CD14-positive monocyte (primary cell): ENCODE data around the gene SELENOM. TPM values are rescaled to one million over a fixed set of nuclear protein-coding genes. Genes with fewer than 3 reads are reported as not detected.
A peak's percentile ranks its signal among the peaks of the same experiment; 100 is the strongest.

Experiments
- DNase-seq, 3 donors: peaks; one replicate each; pipeline ENCODE4 v3.0.0-alpha.2; 2011 to 2022
- H2AFZ ChIP-seq: 2 replicates; pipeline ENCODE4 v1.6.0; 2012; ENCODE audit warnings: mild to moderate bottlenecking, low read depth, low read length, inconsistent platforms; ENCODE audit not compliant: insufficient read depth, poor library complexity, severe bottlenecking
- H3K27ac ChIP-seq, 2 donors: 1 replicate in 1 of 2; 2 replicates in 1 of 2; pipeline ENCODE4 v1.5.1; 2012 to 2013; ENCODE audit warnings: low read length in 2 of 2, control low read depth in 1 of 2, inconsistent platforms in 1 of 2, low read depth in 1 of 2, mild to moderate bottlenecking in 1 of 2
- H3K27me3 ChIP-seq, 2 donors: one replicate each; pipeline versions ENCODE4 v1.6.0 to v1.6.1; 2011 to 2013; ENCODE audit warnings: low read length in 2 of 2; ENCODE audit not compliant: control insufficient read depth in 2 of 2, insufficient read depth in 2 of 2
- H3K36me3 ChIP-seq, 2 donors: replicated peaks in 1 of 2; 1 replicate in 1 of 2; 2 replicates in 1 of 2; pipeline versions ENCODE4 v1.5.1 to v1.6.1; 2012 to 2013; ENCODE audit warnings: low read length in 2 of 2, control low read depth in 1 of 2, inconsistent platforms in 1 of 2, mild to moderate bottlenecking in 1 of 2; ENCODE audit not compliant: insufficient read depth in 2 of 2, control insufficient read depth in 1 of 2
- H3K4me1 ChIP-seq, 2 donors: 1 replicate in 1 of 2; 2 replicates in 1 of 2; pipeline versions ENCODE4 v1.5.1 to v1.6.1; 2012 to 2013; ENCODE audit warnings: low read length in 2 of 2, control low read depth in 1 of 2, inconsistent platforms in 1 of 2, mild to moderate bottlenecking in 1 of 2, moderate library complexity in 1 of 2; ENCODE audit not compliant: insufficient read depth in 2 of 2, control insufficient read depth in 1 of 2
- H3K4me2 ChIP-seq: replicated peaks from 2 replicates; pipeline ENCODE3; 2012; ENCODE audit warnings: low read length, moderate library complexity, mild to moderate bottlenecking; ENCODE audit not compliant: poor library complexity, severe bottlenecking; ENCODE audit errors: extremely low read depth
- H3K4me3 ChIP-seq, 3 experiments: fragments of 200-600 bp in 1 of 3; sonication (generic) in 1 of 3; replicated peaks in 1 of 3; 1 replicate in 2 of 3; 2 replicates in 1 of 3; pipeline ENCODE4 v1.5.1; 2011 to 2013; ENCODE audit warnings: low read length in 3 of 3, mild to moderate bottlenecking in 3 of 3, control low read depth in 2 of 3, low read depth in 2 of 3, inconsistent platforms in 1 of 3, moderate library complexity in 1 of 3
- H3K79me2 ChIP-seq: 2 replicates; pipeline ENCODE4 v1.6.0; 2012; ENCODE audit warnings: mild to moderate bottlenecking, control low read depth, inconsistent platforms, low read length, moderate library complexity; ENCODE audit not compliant: insufficient read depth
- H3K9ac ChIP-seq: 2 replicates; pipeline ENCODE4 v1.6.0; 2017; ENCODE audit warnings: low read length, mild to moderate bottlenecking; ENCODE audit not compliant: insufficient read depth, poor library complexity, severe bottlenecking
- H3K9me3 ChIP-seq, 2 donors: replicated peaks in 1 of 2; 1 replicate in 1 of 2; 2 replicates in 1 of 2; pipeline versions ENCODE4 v1.5.1 to v1.6.1; 2012 to 2013; ENCODE audit warnings: low read length in 2 of 2, control low read depth in 1 of 2; ENCODE audit not compliant: control insufficient read depth in 1 of 2, insufficient read depth in 1 of 2
- H4K20me1 ChIP-seq: 2 replicates; pipeline ENCODE4 v1.6.0; 2012; ENCODE audit warnings: mild to moderate bottlenecking, low read length, control low read depth, moderate library complexity; ENCODE audit not compliant: insufficient read depth
- H3K27ac Mint-ChIP-seq, 7 donors: one replicate each; pipeline ENCODE4 v1.8.0; 2020; ENCODE audit warnings: mild to moderate bottlenecking in 7 of 7, mixed read lengths in 7 of 7, moderate library complexity in 6 of 7, inconsistent platforms in 2 of 7
- H3K27me3 Mint-ChIP-seq, 3 donors: one replicate each; pipeline ENCODE4 v1.8.0; 2021 to 2022; ENCODE audit warnings: low read depth in 3 of 3, mild to moderate bottlenecking in 3 of 3, mixed read lengths in 3 of 3, moderate library complexity in 3 of 3, inconsistent platforms in 1 of 3
- H3K36me3 Mint-ChIP-seq, 2 donors: one replicate each; pipeline ENCODE4 v1.8.0; 2020; ENCODE audit warnings: mixed read lengths in 2 of 2, inconsistent platforms in 1 of 2, mild to moderate bottlenecking in 1 of 2
- H3K4me1 Mint-ChIP-seq: one replicate; pipeline ENCODE4 v1.8.0; 2020; ENCODE audit warnings: mild to moderate bottlenecking, mixed read lengths
- H3K4me3 Mint-ChIP-seq, 2 donors: one replicate each; pipeline ENCODE4 v1.8.0; 2020; ENCODE audit warnings: mild to moderate bottlenecking in 2 of 2, mixed read lengths in 2 of 2, moderate library complexity in 1 of 2
- H3K9me3 Mint-ChIP-seq, 7 donors: one replicate each; pipeline ENCODE4 v1.8.0; 2020 to 2022; ENCODE audit warnings: mixed read lengths in 7 of 7, mild to moderate bottlenecking in 6 of 7, moderate library complexity in 6 of 7, inconsistent platforms in 2 of 7
- CTCF ChIP-seq: fragments of 200-600 bp; IDR thresholded peaks from one replicate; pipeline ENCODE4 v1.8.0; 2022; ENCODE audit warnings: antibody characterized with exemption, mild to moderate bottlenecking
- WGBS: methylation state at CpG from one replicate; pipeline ENCODE4 v1.1.5; 2013; ENCODE audit warnings: missing lambda C conversion rate; ENCODE audit not compliant: insufficient coverage; 5-methylcytosine and 5-hydroxymethylcytosine counted together
- intact Hi-C, 2 donors: fragments of 100-400 bp; cut with micrococcal nuclease; formaldehyde crosslinking; loops; one replicate each; pipeline versions ENCODE4 v1.15.0 to v1.15.1; 2023
- polyA plus RNA-seq, 3 donors: library from polyadenylated mRNA; depleted of rRNA in 1 of 3; unstranded in 2 of 3; stranded (reverse) in 1 of 3; fragments of 300-500 nt in 2 of 3; fragments of >200 nt in 1 of 3; fragmentation: Illumina TruSeq in 2 of 3; gene quantifications; 1 replicate in 2 of 3; 2 replicates in 1 of 3; pipeline ENCODE4 v1.2.3, GENCODE V29; 2012 to 2021

Gene SELENOM
- polyA plus RNA-seq, 3 donors = 3.2 to 7.6 (median 3.4) TPM

GRCh38 chr22:31085928-31086327 is 21.4 kb downstream of the SELENOM start:
- Mint-ChIP-seq H3K27ac (peak overlapping the region in 3 of 7 donors; percentile 80 to 88 (median 80)), H3K4me3 (peak overlapping the region in 1 of 2 donors; percentile 78), H3K27me3 (peaks cover 0 to 2% (median 2%) of the 10 kb centered on the region in 3 donors), H3K9me3 (peaks cover 0 to 1% (median 0%) of the 10 kb centered on the region in 7 donors), H3K36me3 (peaks cover 4 to 17% of the 10 kb centered on the region in 2 donors), H3K4me1 (peaks cover 39% of the 10 kb centered on the region)
- peaks cover 34 to 48% of the 10 kb centered on the region in 2 donors for H3K4me1 ChIP-seq
- H3K4me2 ChIP-seq = peak overlapping the region; percentile 80
- no peak for DNase-seq
- H3K27me3 ChIP-seq = no peaks in the 10 kb centered on the region
- peak overlapping the region in 2 of 3 experiments; percentile 93 for H3K4me3 ChIP-seq
- WGBS = 100% methylated on average over 1 of the region's 3 CpGs
- peaks cover 9% of the 10 kb centered on the region for H3K79me2 ChIP-seq
- no peak for TF ChIP-seq CTCF
- H3K36me3 ChIP-seq = peaks cover 3 to 14% of the 10 kb centered on the region in 2 donors
- no peaks in the 10 kb centered on the region for H4K20me1 ChIP-seq
- H3K9me3 ChIP-seq = no peaks in the 10 kb centered on the region
- peak overlapping the region; percentile 95 for H2AFZ ChIP-seq
- peak overlapping the region; percentile 76 to 91 for H3K27ac ChIP-seq
- no peak overlapping the region for H3K9ac ChIP-seq
- intact Hi-C loops = loop anchor here in 1 of 2 donors (5.0 kb wide), 2 partner anchors 139 to 186 kb away; no protein-coding TSS in a partner anchor

GRCh38 chr22:31085493-31085824 is 21.9 kb downstream of the SELENOM start:
- peaks cover 9% of the 10 kb centered on the region for H3K79me2 ChIP-seq

More at GRCh38 chr22:31085493-31085824, 21.9 kb downstream of the SELENOM start:
- peaks cover 0 to 11% of the 10 kb centered on the region in 2 donors for H3K36me3 ChIP-seq
- Mint-ChIP-seq H3K9me3 (peaks cover 0 to 1% (median 0%) of the 10 kb centered on the region in 7 donors), H3K4me1 (peaks cover 44% of the 10 kb centered on the region), H3K36me3 (peaks cover 4 to 13% of the 10 kb centered on the region in 2 donors), H3K27ac (peak overlapping the region; percentile 80 to 94 (median 85)), H3K27me3 (peaks cover 2 to 3% (median 2%) of the 10 kb centered on the region in 3 donors), H3K4me3 (peak overlapping the region; percentile 78 to 87)
- peak overlapping the region; percentile 76 to 91 for H3K27ac ChIP-seq
- H3K4me3 ChIP-seq = peak overlapping the region; percentile 93
- H3K9ac ChIP-seq = peak overlapping the region; percentile 85
- peaks cover 39 to 52% of the 10 kb centered on the region in 2 donors for H3K4me1 ChIP-seq
- intact Hi-C loops = loop anchor here in 1 of 2 donors (5.0 kb wide), 2 partner anchors 138 to 187 kb away; no protein-coding TSS in a partner anchor
- H3K9me3 ChIP-seq = no peaks in the 10 kb centered on the region
- no peaks in the 10 kb centered on the region for H3K27me3 ChIP-seq
- peak overlapping the region; percentile 95 for H2AFZ ChIP-seq
- H4K20me1 ChIP-seq = no peaks in the 10 kb centered on the region
- DNase-seq = no peak
- peak; percentile 63 for TF ChIP-seq CTCF
- H3K4me2 ChIP-seq = peak overlapping the region; percentile 80
- WGBS = 3% methylated on average over 9 of the region's 13 CpGs
